ENCODE measurements around the gene PEX3.

- TF ChIP-seq, protein P1, sequence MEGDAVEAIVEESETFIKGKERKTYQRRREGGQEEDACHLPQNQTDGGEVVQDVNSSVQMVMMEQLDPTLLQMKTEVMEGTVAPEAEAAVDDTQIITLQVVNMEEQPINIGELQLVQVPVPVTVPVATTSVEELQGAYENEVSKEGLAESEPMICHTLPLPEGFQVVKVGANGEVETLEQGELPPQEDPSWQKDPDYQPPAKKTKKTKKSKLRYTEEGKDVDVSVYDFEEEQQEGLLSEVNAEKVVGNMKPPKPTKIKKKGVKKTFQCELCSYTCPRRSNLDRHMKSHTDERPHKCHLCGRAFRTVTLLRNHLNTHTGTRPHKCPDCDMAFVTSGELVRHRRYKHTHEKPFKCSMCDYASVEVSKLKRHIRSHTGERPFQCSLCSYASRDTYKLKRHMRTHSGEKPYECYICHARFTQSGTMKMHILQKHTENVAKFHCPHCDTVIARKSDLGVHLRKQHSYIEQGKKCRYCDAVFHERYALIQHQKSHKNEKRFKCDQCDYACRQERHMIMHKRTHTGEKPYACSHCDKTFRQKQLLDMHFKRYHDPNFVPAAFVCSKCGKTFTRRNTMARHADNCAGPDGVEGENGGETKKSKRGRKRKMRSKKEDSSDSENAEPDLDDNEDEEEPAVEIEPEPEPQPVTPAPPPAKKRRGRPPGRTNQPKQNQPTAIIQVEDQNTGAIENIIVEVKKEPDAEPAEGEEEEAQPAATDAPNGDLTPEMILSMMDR (IDR thresholded peaks at IDR 0.05; ENCODE audit: borderline replicate concordance, extremely low read depth, low read length, poor library complexity, severe bottlenecking): no peak
- no peak for TF ChIP-seq EZH2 (IDR thresholded peaks at IDR 0.05; ENCODE audit: borderline replicate concordance, low read depth, low read length, severe bottlenecking)
Observed at GRCh38 chr6:143450453-143451371, at the start of gene PEX3, which contains the start of gene ADAT2.

All from DND-41 (cell line).